Glutamatergic neuron (in vitro differentiated cells): ENCODE results near the gene ESYT1. TPM values are rescaled to one million over a fixed set of nuclear protein-coding genes. Genes with fewer than 3 reads are reported as not detected.

ENCODE experiments used
- DNase-seq: peaks from one replicate; pipeline ENCODE4 v3.0.0; 2022
- H3K27ac Mint-ChIP-seq: one replicate; pipeline ENCODE4 v1.8.0; 2020; ENCODE audit warnings: mild to moderate bottlenecking, mixed read lengths, inconsistent platforms; ENCODE audit not compliant: unreplicated experiment
- H3K27me3 Mint-ChIP-seq: one replicate; pipeline ENCODE4 v1.8.0; 2020; ENCODE audit warnings: mild to moderate bottlenecking, moderate library complexity, mixed read lengths, inconsistent platforms; ENCODE audit not compliant: unreplicated experiment
- H3K36me3 Mint-ChIP-seq: one replicate; pipeline ENCODE4 v1.8.0; 2020; ENCODE audit warnings: mild to moderate bottlenecking, mixed read lengths, inconsistent platforms; ENCODE audit not compliant: unreplicated experiment
- H3K4me1 Mint-ChIP-seq: one replicate; pipeline ENCODE4 v1.8.0; 2020; ENCODE audit warnings: mild to moderate bottlenecking, low read depth, mixed read lengths, inconsistent platforms; ENCODE audit not compliant: unreplicated experiment
- H3K4me3 Mint-ChIP-seq: one replicate; pipeline ENCODE4 v1.8.0; 2020; ENCODE audit warnings: mild to moderate bottlenecking, mixed read lengths, inconsistent platforms; ENCODE audit not compliant: unreplicated experiment
- H3K9me3 Mint-ChIP-seq: one replicate; pipeline ENCODE4 v1.8.0; 2020; ENCODE audit warnings: mild to moderate bottlenecking, moderate library complexity, mixed read lengths, inconsistent platforms; ENCODE audit not compliant: unreplicated experiment
- CTCF ChIP-seq: fragments of 200-600 bp; sonication (generic); IDR thresholded peaks from one replicate; pipeline ENCODE4 v1.5.0; 2021; ENCODE audit not compliant: partially characterized antibody, unreplicated experiment
- total RNA-seq: library from RNA; stranded (reverse); fragmentation: NEBNext Ultra II Directional; extraction: Animal tissue kit (Norgen Biotek cat#: 25700); gene quantifications from one replicate; pipeline ENCODE4 v1.2.1, GENCODE V29; 2021; ENCODE audit not compliant: unreplicated experiment

The ESYT1 gene
- total RNA-seq, 1 donor from 2014 or later, result 144 TPM

- Mint-ChIP-seq H3K9me3 (peaks cover 25% of the 10 kb centered on the region), H3K27me3 (peaks cover 42% of the 10 kb centered on the region), H3K27ac (peak overlapping the region; percentile 98), H3K4me1 (peaks cover 20% of the 10 kb centered on the region), H3K36me3 (peaks cover 5% of the 10 kb centered on the region), H3K4me3 (peak overlapping the region; percentile 95)
- peak; percentile 55 for DNase-seq
- no peak for TF ChIP-seq CTCF
Observed at GRCh38 chr12:56158926-56159461, 30.9 kb downstream of the ESYT1 start.

- DNase-seq, result no peak
- H3K36me3 Mint-ChIP-seq, result peaks cover 5% of the 10 kb centered on the region
- TF ChIP-seq CTCF, result no peak
- H3K9me3 Mint-ChIP-seq, result peaks cover 27% of the 10 kb centered on the region
- peak overlapping the region; percentile 95 for H3K4me3 Mint-ChIP-seq
- H3K27me3 Mint-ChIP-seq, result peaks cover 42% of the 10 kb centered on the region
- peaks cover 20% of the 10 kb centered on the region for H3K4me1 Mint-ChIP-seq
- H3K27ac Mint-ChIP-seq, result peak overlapping the region; percentile 98
Observed at GRCh38 chr12:56159482-56160192, 31.6 kb downstream of the ESYT1 start.

- peaks cover 5% of the 10 kb centered on the region for H3K36me3 Mint-ChIP-seq
- no peak for DNase-seq
- TF ChIP-seq CTCF, result no peak
- H3K27me3 Mint-ChIP-seq, result peaks cover 41% of the 10 kb centered on the region
- H3K4me3 Mint-ChIP-seq, result peak overlapping the region; percentile 95
- H3K27ac Mint-ChIP-seq, result peak overlapping the region; percentile 60
- H3K4me1 Mint-ChIP-seq, result peaks cover 20% of the 10 kb centered on the region
- H3K9me3 Mint-ChIP-seq, result peaks cover 27% of the 10 kb centered on the region
Observed at GRCh38 chr12:56160193-56160763, 32.2 kb downstream of the ESYT1 start.

- H3K36me3 Mint-ChIP-seq, result peaks cover 5% of the 10 kb centered on the region
- no peak for TF ChIP-seq CTCF
- peaks cover 22% of the 10 kb centered on the region for H3K4me1 Mint-ChIP-seq
- peak overlapping the region; percentile 95 for H3K4me3 Mint-ChIP-seq
- no peak for DNase-seq
- H3K9me3 Mint-ChIP-seq, result peaks cover 31% of the 10 kb centered on the region
- H3K27me3 Mint-ChIP-seq, result peaks cover 37% of the 10 kb centered on the region
- peak overlapping the region; percentile 76 for H3K27ac Mint-ChIP-seq
Observed at GRCh38 chr12:56160894-56161689, 33.0 kb downstream of the ESYT1 start.
